Pancreas (tissue), 10 donors: ENCODE data around the gene CCL15. TPM values are rescaled to one million over a fixed set of nuclear protein-coding genes. Genes with fewer than 3 reads are reported as not detected.
A peak's percentile ranks its signal among the peaks of the same experiment; 100 is the strongest.

ENCODE experiments used
- ATAC-seq, 4 donors: fragments of 200-7000 bp; cut with Tn5 transposase; one replicate each; pipeline versions ENCODE4 v1.8.0 to v1.9.1; 2020; ENCODE audit warnings: mild to moderate bottlenecking in 4 of 4, moderate library complexity in 4 of 4
- DNase-seq, 6 donors: peaks; one replicate each; pipeline ENCODE4 v3.0.0-alpha.2; 2020
- FAIRE-seq: peaks from 2 replicates; lab custom pipeline; 2012; peaks lifted over from hg19 to GRCh38; lab: Jason Lieb, UNC
- H3K27ac ChIP-seq, 4 donors: fragments of 200-600 bp; sonication (generic); 1 replicate in 3 of 4; 2 replicates in 1 of 4; pipeline versions ENCODE4 v1.5.0 to v1.8.0; 2020
- H3K27me3 ChIP-seq, 4 donors: fragments of 200-600 bp; one replicate each; pipeline ENCODE4 v1.8.0; 2021
- H3K36me3 ChIP-seq, 3 donors: fragments of 200-600 bp; sonication (generic) in 1 of 3; one replicate each; pipeline versions ENCODE4 v1.5.0 to v1.8.0; 2020 to 2021
- H3K4me1 ChIP-seq, 3 donors: fragments of 200-600 bp; one replicate each; pipeline ENCODE4 v1.8.0; 2021
- H3K4me3 ChIP-seq, 4 donors: fragments of 200-600 bp; sonication (generic) in 2 of 4; one replicate each; pipeline versions ENCODE4 v1.5.0 to v1.8.0; 2020 to 2021
- H3K9me3 ChIP-seq, 4 donors: fragments of 200-600 bp; one replicate each; pipeline ENCODE4 v1.8.0; 2021
- CTCF ChIP-seq, 4 donors: fragments of 200-600 bp; sonication (generic) in 3 of 4; IDR thresholded peaks; one replicate each; pipeline versions ENCODE4 v1.5.0 to v1.8.0; 2021; ENCODE audit warnings: antibody characterized with exemption in 4 of 4
- whole genome bisulfite sequencing, 2 donors: extraction: QIAGEN DNeasy Blood & Tissue Kit; methylation state at CpG; one replicate each; pipeline ENCODE4 v1.1.7; 2013; 5-methylcytosine and 5-hydroxymethylcytosine counted together
- intact Hi-C, 3 donors: fragments of 100-400 bp; cut with DNase I; formaldehyde crosslinking; loops; one replicate each; pipeline versions ENCODE4 v1.11.1 to v1.14.2; 2022
- polyA plus RNA-seq, 2 donors: library from polyadenylated mRNA; stranded (reverse); fragments of 200-250 nt; gene quantifications; one replicate each; pipeline ENCODE4 v1.2.3, GENCODE V29; 2013
- total RNA-seq, 6 donors: library from RNA; stranded (reverse); fragmentation: NEBNext Ultra II Directional in 4 of 6; extraction: Animal tissue kit (Norgen Biotek cat#: 25700) in 4 of 6; gene quantifications; one replicate each; pipeline versions ENCODE4 v1.2.1 to v1.2.4, GENCODE V29; 2021 to 2023
- donor health status: healthy with polysubstance abuse.
- donor health status: DM: no; HTN: no; CAD: no; lungs with moderate emphysema.
- donor health status: DM: no; HTN: no; CAD: no.
- donor health status: control.
- donor health status: control.
- donor health status: Bipolar disorder and iron deficiency.
- donor health status: DM: yes; HTN: yes; CAD: no.
- donor health status: DM: no; HTN: no; CAD: no.
- donor health status: DM: no; HTN: no; CAD: no.
- donor health status: DM: yes; HTN: yes; CAD: no.

Gene CCL15
- total and polyA plus RNA-seq, 8 donors: 0.32 to 0.59 (median 0.44) TPM; not detected in 4

DNA sequence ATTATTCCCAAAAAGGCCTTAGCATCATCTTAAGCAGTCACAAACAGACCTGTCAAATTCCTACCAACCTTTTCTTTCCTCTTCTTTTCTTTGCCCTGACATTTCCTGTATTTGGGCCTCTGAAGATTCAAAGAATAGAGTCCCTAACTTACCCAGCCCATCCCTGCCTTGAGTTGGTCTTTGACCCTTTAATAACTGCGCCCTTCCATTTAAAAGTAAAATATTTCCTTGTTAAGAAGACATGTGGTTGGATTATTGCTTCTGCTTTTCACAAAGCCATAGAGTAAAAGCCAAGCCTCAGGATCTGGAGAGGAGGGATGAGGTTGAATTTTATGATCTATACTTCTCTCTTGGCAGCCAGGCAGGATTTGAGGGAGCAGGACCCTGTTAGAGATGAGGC lies 29.6 kb upstream of the CCL15 start:
- Histone ChIP-seq H3K27me3 (no peaks in the 10 kb centered on the region), H3K27ac (no peak overlapping the region), H3K4me1 (no peaks in the 10 kb centered on the region), H3K9me3 (no peaks in the 10 kb centered on the region), H3K36me3 (no peaks in the 10 kb centered on the region), H3K4me3 (no peak overlapping the region)
- DNase-seq (no peak), FAIRE-seq (no peak), ATAC-seq (no peak)
- intact Hi-C loops: no loop called here
- no peak for TF ChIP-seq CTCF (IDR thresholded peaks at IDR 0.05)
- 86 to 94% methylated on average over 1 of the region's 1 CpG for WGBS, 2 donors

GRCh38 chr17:36027761-36028160 lies 26.4 kb upstream of the CCL15 start:
- Histone ChIP-seq H3K9me3 (no peaks in the 10 kb centered on the region), H3K4me1 (no peaks in the 10 kb centered on the region), H3K4me3 (no peak overlapping the region), H3K27me3 (no peaks in the 10 kb centered on the region), H3K27ac (no peak overlapping the region), H3K36me3 (no peaks in the 10 kb centered on the region)
- ATAC-seq (no peak), FAIRE-seq (no peak), DNase-seq (no peak)
- intact Hi-C loops: no loop called here
- no peak for TF ChIP-seq CTCF (IDR thresholded peaks at IDR 0.05)
- 62 to 64% methylated on average over 4 of the region's 4 CpGs for WGBS, 2 donors

DNA sequence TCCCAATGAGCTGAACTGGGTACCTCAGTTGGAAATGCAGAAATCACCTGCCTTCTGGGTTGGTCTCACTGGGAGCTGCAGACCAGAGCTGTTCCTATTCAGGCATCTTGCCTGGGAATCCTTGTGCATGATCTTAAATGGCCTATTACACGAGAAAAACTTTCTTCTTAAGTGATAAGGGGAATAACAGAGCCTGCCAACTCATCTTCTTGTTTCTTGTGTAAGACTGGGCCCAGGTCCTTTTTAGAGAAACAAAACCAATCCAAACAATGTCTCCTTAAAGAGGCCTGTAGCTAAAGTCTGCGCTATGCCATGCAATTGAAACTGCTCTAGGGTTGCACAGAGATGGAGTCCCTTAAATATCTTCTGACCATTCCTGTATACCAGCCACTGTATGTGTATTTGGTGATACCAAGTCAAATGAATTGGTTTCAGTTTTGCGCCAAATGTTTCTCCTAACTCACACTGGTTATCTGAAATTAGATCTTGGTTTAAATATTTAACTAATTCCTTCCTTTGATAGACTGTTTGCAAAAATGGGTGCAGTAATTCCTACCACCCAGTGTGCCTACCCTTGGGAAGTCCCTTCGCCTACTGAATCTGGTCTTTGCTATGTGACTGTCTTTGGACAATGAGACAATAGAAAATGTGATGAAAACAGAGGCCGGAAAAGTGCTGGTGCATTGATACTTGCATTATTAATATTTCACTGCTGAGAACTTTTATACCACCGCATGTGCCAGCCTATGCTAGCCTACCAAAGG lies 22.9 kb upstream of the CCL15 start:
- Histone ChIP-seq H3K9me3 (no peaks in the 10 kb centered on the region), H3K4me1 (no peaks in the 10 kb centered on the region), H3K27me3 (no peaks in the 10 kb centered on the region), H3K36me3 (no peaks in the 10 kb centered on the region), H3K27ac (peak overlapping the region in 2 of 4 donors; percentile 8 to 59), H3K4me3 (no peak overlapping the region)
- intact Hi-C loops: no loop called here
- DNase-seq (no peak), ATAC-seq (peak in 3 of 4 donors; percentile 11 to 72 (median 54)), FAIRE-seq (no peak)
- WGBS, 2 donors: 65 to 68% methylated on average over 6 of the region's 6 CpGs
- no peak for TF ChIP-seq CTCF (IDR thresholded peaks at IDR 0.05)

DNA sequence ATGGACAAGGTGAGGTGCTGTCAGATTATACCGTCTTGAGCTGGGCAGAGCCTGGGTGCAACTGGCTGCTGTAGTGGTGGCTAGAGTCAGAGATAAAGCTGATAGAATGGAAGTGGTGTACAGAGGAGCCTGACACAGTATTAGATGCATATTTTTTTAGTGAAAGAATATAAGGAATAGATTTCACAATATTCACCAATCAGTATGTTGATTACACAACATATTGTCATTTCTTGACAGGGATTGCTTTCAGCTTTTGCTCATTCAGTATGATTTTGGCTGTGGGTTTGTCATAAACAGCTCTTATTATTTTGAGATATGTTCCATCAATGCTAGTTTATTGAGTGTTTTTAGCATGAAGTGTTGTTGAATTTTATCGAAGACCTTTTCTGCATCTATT lies 18.1 kb upstream of the CCL15 start:
- WGBS, 2 donors: 65 to 83% methylated on average over 2 of the region's 2 CpGs
- Histone ChIP-seq H3K27ac (no peak overlapping the region), H3K4me1 (no peaks in the 10 kb centered on the region), H3K27me3 (no peaks in the 10 kb centered on the region), H3K4me3 (no peak overlapping the region), H3K36me3 (no peaks in the 10 kb centered on the region), H3K9me3 (no peaks in the 10 kb centered on the region)
- no peak for FAIRE-seq
- ATAC-seq: no peak
- intact Hi-C loops: no loop called here
- no peak for TF ChIP-seq CTCF (IDR thresholded peaks at IDR 0.05)
- no peak for DNase-seq

- Histone ChIP-seq H3K36me3 (no peaks in the 10 kb centered on the region), H3K27me3 (no peaks in the 10 kb centered on the region), H3K4me1 (no peaks in the 10 kb centered on the region), H3K4me3 (no peak within 1 kb of the TSS), H3K9me3 (no peaks in the 10 kb centered on the region), H3K27ac (no peak within 1 kb of the TSS)
- FAIRE-seq (no peak), ATAC-seq (peak in 1 of 4 donors; percentile 31), DNase-seq (no peak)
- intact Hi-C loops: no loop called here
- TF ChIP-seq CTCF (IDR thresholded peaks at IDR 0.05): no peak
- 42 to 59% methylated on average over 6 of the region's 6 CpGs for WGBS, 2 donors
Measured at GRCh38 chr17:36017799-36018198, 16.4 kb upstream of the CCL15 start, which contains the start of gene CCL23. Gene CCL23, minus strand, starts transcription at chr17:36017972. Its CDS starts 75 bp downstream, at chr17:36017897.
